HG02943 (cell line): ENCODE data around the gene FBXO34.

ENCODE experiments used
- ATAC-seq: cut with Tn5 transposase; IDR thresholded peaks from one replicate; pipeline ENCODE4 v1.9.1; 2021; ENCODE audit warnings: mild to moderate bottlenecking, low read depth, moderate library complexity; ENCODE audit not compliant: unreplicated experiment

Gene FBXO34, protein sequence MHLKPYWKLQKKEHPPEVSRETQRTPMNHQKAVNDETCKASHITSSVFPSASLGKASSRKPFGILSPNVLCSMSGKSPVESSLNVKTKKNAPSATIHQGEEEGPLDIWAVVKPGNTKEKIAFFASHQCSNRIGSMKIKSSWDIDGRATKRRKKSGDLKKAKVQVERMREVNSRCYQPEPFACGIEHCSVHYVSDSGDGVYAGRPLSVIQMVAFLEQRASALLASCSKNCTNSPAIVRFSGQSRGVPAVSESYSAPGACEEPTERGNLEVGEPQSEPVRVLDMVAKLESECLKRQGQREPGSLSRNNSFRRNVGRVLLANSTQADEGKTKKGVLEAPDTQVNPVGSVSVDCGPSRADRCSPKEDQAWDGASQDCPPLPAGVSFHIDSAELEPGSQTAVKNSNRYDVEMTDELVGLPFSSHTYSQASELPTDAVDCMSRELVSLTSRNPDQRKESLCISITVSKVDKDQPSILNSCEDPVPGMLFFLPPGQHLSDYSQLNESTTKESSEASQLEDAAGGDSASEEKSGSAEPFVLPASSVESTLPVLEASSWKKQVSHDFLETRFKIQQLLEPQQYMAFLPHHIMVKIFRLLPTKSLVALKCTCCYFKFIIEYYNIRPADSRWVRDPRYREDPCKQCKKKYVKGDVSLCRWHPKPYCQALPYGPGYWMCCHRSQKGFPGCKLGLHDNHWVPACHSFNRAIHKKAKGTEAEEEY

DNA sequence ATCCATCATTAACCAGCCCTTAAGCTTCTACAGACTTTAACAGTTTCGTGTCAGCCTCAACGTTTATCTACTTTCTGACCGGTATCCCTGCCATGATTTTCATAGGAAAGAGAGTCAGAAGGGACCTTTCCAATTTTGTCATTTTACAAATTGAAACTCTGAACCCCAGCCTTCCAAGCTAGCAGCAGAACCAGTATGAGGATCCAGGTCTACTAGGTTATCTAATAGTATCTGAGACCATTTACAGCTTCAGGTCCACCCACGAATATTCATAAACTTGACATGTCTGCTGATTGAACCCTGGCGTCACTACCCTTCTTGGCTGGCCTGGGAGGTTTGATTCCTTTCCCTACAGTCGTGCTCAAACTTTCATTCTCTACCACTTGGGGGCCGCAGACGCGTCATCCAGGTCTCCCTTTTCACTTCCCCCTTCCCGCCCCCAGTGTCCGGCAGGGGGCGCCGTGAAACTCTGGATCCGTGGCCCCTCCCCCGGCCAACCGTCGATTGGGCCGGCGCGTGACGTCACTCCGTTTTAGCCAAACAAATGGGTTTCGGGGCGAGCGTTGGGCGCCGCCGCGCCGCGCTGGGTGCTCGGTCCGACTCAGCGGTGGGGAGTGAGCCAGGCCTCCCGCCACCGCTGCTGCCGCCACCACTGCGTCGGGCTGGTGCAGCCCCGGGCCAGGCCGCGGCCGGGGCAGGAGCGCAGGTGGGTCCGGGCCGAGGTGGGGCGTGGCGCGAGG is at the start of gene FBXO34:
Gene FBXO34, plus strand, starts transcription at position 590 of the 740 bp plus-strand sequence. CDS start 78,970 bp downstream, outside the sequence.
- ATAC-seq = peak; percentile 81

DNA sequence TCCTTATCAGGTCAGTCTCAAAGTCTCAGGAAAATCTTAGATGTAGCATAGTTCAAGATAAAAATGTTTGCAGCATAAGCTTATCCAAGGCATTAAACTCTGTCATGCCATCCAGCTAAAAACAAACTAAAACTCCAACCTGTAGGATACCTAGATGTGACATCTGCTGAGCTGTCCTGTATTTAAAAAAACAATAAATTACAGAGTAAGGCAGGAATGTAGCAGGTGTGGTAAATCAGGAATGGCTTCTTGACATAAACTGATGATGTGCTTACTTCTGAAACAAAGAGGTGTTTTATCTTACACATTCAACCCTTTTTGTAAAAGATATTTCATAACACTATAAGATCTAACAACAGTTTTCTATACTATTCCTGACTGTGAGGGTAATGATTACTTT is 49.3 kb upstream of the FBXO34 start:
- no peak for ATAC-seq

- no peak for ATAC-seq
Measured at GRCh38 chr14:55223364-55223763, 47.9 kb upstream of the FBXO34 start.

- ATAC-seq = no peak
Measured at GRCh38 chr14:55228261-55228660, 43.0 kb upstream of the FBXO34 start.

GRCh38 chr14:55233591-55233990 is 37.6 kb upstream of the FBXO34 start:
- ATAC-seq = no peak

DNA sequence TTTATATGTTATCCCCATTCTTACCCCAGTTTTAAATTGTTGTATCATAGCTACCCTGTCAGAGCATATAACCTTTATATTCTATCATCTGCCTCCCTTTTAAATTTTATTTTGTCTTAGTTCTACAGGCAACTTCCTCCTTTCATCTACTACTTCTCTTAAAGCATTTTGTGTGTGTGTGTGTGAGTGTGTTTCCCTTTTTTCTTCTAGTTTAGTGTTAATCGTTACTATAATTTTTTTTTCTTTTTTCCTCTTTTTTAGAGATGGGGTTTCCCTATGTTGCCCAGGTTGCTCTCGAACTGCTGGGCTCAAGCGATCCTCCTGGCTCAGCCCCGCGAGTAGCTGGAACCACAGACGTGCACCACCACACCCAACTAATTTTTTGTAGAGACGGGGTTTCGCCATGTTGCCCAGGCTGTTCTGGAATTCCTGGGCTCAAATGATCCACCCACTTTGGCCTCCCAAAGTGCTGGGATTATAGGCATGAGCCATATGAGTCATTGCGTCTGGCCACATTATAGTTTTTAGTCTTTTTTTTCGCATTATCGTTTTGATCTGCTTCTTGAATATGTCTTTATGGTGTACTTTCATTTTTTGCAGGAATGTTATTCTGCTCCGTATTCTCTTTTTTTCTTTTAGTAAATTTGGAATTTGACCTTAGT is 33.1 kb upstream of the FBXO34 start:
- no peak for ATAC-seq

GRCh38 chr14:55239320-55239719 is 31.9 kb upstream of the FBXO34 start:
- ATAC-seq = no peak

GRCh38 chr14:55240526-55241178 is 30.6 kb upstream of the FBXO34 start:
- no peak for ATAC-seq

GRCh38 chr14:55241673-55242072 is 29.5 kb upstream of the FBXO34 start:
- no peak for ATAC-seq

DNA sequence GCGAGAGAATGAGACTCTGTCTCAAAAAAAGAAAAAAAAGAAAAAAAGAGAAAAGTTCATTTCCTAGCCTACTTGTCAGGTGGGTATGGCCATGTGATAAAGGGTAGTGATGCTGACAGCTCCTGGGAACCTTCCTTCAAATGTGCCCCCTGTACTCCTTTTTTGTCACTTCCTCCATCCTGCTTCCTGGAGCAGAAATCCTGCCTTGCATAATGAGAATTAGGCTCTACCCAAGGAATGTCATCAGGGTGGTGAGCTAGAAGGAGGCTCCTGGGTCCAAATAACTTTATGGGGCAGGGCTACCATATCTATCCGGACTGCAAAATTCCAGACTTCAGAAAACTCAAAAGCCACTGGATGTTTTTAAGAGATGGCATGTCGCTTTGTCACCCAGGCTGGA is 27.8 kb upstream of the FBXO34 start:
- no peak for ATAC-seq

DNA sequence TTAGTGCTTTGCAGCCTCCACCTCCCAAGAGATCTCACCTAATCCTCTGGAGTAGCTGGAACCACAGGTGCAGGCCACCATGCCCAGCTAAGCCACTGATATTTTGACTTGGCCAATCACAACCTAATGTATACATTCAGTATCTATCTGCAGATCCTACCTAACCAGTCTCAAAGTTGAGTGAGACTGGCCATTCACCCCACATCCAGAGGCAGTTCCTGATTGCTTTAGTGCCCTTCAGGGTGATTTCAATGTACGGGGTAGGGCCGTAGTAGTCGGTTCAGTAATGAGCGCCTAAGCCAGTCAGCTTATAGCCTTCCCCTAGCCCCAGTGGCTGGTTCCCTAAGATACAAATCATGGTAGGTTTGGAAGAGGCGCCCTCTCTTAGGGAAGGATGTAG is 27.4 kb upstream of the FBXO34 start:
- no peak for ATAC-seq

- ATAC-seq = no peak
Measured at GRCh38 chr14:55245657-55246268, 25.5 kb upstream of the FBXO34 start.

- no peak for ATAC-seq
Measured at GRCh38 chr14:55248411-55248810, 22.8 kb upstream of the FBXO34 start.

- no peak for ATAC-seq
Measured at GRCh38 chr14:55249423-55249822, 21.8 kb upstream of the FBXO34 start.

DNA sequence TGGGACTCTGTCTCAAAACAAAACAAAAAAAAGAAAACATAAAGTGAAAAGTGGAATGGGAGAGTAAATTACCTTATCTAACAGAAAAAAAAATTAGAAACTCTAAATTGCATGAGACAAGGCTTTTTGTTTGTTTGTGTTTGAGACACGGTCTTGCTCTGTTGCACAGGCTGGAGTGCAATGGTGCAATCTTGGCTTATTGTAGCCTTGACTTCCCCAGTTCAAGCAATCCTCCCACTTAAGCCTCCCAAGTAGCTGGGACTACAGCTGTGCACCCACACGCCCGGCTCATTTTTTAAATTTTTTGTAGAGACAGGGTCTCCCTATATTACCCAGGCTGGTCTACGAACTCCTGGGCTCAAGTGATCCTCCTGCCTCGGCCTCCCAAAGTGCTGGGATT is 17.9 kb upstream of the FBXO34 start:
- no peak for ATAC-seq

GRCh38 chr14:55254581-55254980 is 16.6 kb upstream of the FBXO34 start:
- ATAC-seq = no peak

DNA sequence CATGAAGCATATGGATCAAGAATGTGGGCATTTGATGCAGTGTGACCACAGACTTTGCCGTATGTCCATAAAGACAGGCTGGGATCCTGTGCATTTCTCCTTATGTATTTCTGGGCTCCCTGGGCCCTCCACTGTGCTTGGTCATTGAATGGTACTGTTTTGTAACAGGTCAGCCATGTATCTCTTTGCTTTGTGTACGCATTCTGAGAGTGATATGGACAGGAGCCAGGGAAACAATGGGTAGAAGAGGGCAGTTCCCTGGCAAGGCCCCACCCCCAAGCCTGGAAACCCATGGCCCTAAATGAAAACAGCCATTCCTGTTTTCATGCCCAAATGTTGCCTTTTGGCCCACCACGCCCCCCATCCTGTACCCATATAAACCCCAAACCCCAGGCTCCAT is 15.2 kb upstream of the FBXO34 start:
- ATAC-seq = no peak

DNA sequence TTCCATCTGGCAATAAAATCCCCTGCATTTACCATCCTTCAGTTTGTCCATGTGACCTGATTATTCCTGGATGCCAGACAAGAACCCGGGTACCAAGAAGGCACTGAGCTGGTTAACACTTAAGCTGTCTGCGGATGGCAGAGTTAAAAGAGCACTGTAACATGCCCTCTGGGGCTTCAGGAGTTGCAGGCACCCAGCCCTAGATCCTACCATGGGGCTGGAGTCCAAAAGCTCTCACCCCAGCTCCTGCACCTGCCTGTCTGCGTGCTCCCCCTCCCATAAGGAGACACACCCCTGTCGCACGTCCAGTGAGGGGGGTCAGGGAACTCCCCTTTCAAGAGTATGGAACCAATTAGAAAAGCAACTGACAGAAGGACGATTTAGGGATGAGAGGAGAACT is 14.6 kb upstream of the FBXO34 start:
- no peak for ATAC-seq

GRCh38 chr14:55265197-55265596 is 6.0 kb upstream of the FBXO34 start:
- no peak for ATAC-seq

GRCh38 chr14:55267820-55268219 is 3.4 kb upstream of the FBXO34 start:
- no peak for ATAC-seq
